Activated naive CD4-positive, alpha-beta T cell treated with anti-CD3 and anti-CD28 coated beads, Interleukin-2, amount 50 U/mL, for 72 hours (primary cell): ENCODE measurements around the gene ZNF398. TPM values are rescaled to one million over a fixed set of nuclear protein-coding genes. Genes with fewer than 3 reads are reported as not detected.
"Not testable (repeated sequence)": the region's sequence is repeated elsewhere in the genome, so short reads cannot be mapped to it uniquely, and the experiment has no call there.

ENCODE experiments used
- ATAC-seq, 2 donors: fragments of 150-1000 bp; cut with Tn5 transposase; 2 replicates each; pipeline ENCODE4 v1.10.0; 2021; ENCODE audit warnings: mild to moderate bottlenecking in 2 of 2, moderate library complexity in 2 of 2
- DNase-seq, 2 donors: peaks; one replicate each; pipeline ENCODE4 v3.0.0; 2021 to 2022; ENCODE audit warnings: low spot score in 2 of 2
- H3K27ac Mint-ChIP-seq, 2 donors: one replicate each; pipeline ENCODE4 v1.8.0; 2022; ENCODE audit warnings: mild to moderate bottlenecking in 2 of 2, mixed read lengths in 2 of 2
- H3K36me3 Mint-ChIP-seq, 2 donors: one replicate each; pipeline ENCODE4 v1.8.0; 2022; ENCODE audit warnings: mixed read lengths in 2 of 2
- H3K9me3 Mint-ChIP-seq, 2 donors: one replicate each; pipeline ENCODE4 v1.8.0; 2022; ENCODE audit warnings: mixed read lengths in 2 of 2
- total RNA-seq, 2 donors: library from RNA; stranded (reverse); gene quantifications; one replicate each; pipeline ENCODE4 v1.2.3, GENCODE V29; 2022

The ZNF398 gene
- total RNA-seq, 2 donors from 2014 or later: 6.6 to 8.7 TPM

- Mint-ChIP-seq H3K27ac (no peak overlapping the region), H3K9me3 (no peaks in the 10 kb centered on the region), H3K36me3 (peaks cover 0 to 6% of the 10 kb centered on the region in 2 donors)
- DNase-seq (no peak), ATAC-seq (no peak)
Observed at GRCh38 chr7:149140831-149141230, 6.4 kb upstream of the ZNF398 start.

GRCh38 chr7:149141893-149142292, 5.4 kb upstream of the ZNF398 start:
- no peak for ATAC-seq
- Mint-ChIP-seq H3K27ac (no peak overlapping the region), H3K9me3 (no peaks in the 10 kb centered on the region), H3K36me3 (peaks cover 2 to 7% of the 10 kb centered on the region in 2 donors)
- no peak for DNase-seq

GRCh38 chr7:149144436-149144922, 2.8 kb upstream of the ZNF398 start:
- not testable (repeated sequence) for H3K9me3 Mint-ChIP-seq, ATAC-seq, H3K27ac Mint-ChIP-seq, DNase-seq, H3K36me3 Mint-ChIP-seq

- H3K27ac Mint-ChIP-seq: peak overlapping the region in 1 of 2 donors; percentile 94
- no peaks in the 10 kb centered on the region for H3K9me3 Mint-ChIP-seq
- peaks cover 5 to 7% of the 10 kb centered on the region in 2 donors for H3K36me3 Mint-ChIP-seq
- ATAC-seq (no peak), DNase-seq (no peak)
Observed at GRCh38 chr7:149145031-149145845, 2.0 kb upstream of the ZNF398 start.

GRCh38 chr7:149147752-149148653, 750 bp downstream of the ZNF398 start:
- no peaks in the 10 kb centered on the region for H3K9me3 Mint-ChIP-seq
- peak overlapping the region; percentile 94 for H3K27ac Mint-ChIP-seq
- H3K36me3 Mint-ChIP-seq: peaks cover 5 to 7% of the 10 kb centered on the region in 2 donors
- ATAC-seq: peak; percentile 47 to 65
- peak; percentile 64 to 83 for DNase-seq

GRCh38 chr7:149150981-149151380, 3.7 kb downstream of the ZNF398 start:
- Mint-ChIP-seq H3K27ac (peak overlapping the region in 1 of 2 donors; percentile 9), H3K9me3 (no peaks in the 10 kb centered on the region), H3K36me3 (peaks cover 11 to 15% of the 10 kb centered on the region in 2 donors)
- ATAC-seq (no peak), DNase-seq (no peak)

- ATAC-seq: no peak
- no peaks in the 10 kb centered on the region for H3K9me3 Mint-ChIP-seq
- H3K36me3 Mint-ChIP-seq: peaks cover 10 to 31% of the 10 kb centered on the region in 2 donors
- H3K27ac Mint-ChIP-seq: peak overlapping the region in 1 of 2 donors; percentile 25
- no peak for DNase-seq
Observed at GRCh38 chr7:149153346-149153745, 6.1 kb downstream of the ZNF398 start.

GRCh38 chr7:149154056-149154455, 6.8 kb downstream of the ZNF398 start:
- DNase-seq (no peak), ATAC-seq (no peak)
- Mint-ChIP-seq H3K9me3 (no peaks in the 10 kb centered on the region), H3K27ac (peak overlapping the region; percentile 25 to 37), H3K36me3 (peaks cover 11 to 31% of the 10 kb centered on the region in 2 donors)

GRCh38 chr7:149156898-149157297, 9.6 kb downstream of the ZNF398 start:
- Mint-ChIP-seq H3K36me3 (peaks cover 11 to 31% of the 10 kb centered on the region in 2 donors), H3K9me3 (no peaks in the 10 kb centered on the region), H3K27ac (no peak overlapping the region)
- ATAC-seq (no peak), DNase-seq (no peak)

- Mint-ChIP-seq H3K27ac (peak overlapping the region; percentile 67 to 78), H3K9me3 (no peaks in the 10 kb centered on the region), H3K36me3 (peaks cover 5 to 13% of the 10 kb centered on the region in 2 donors)
- ATAC-seq (peak; percentile 62 to 73), DNase-seq (no peak)
Observed at GRCh38 chr7:149161241-149161848, 14.1 kb downstream of the ZNF398 start.

GRCh38 chr7:149166142-149166541, 18.9 kb downstream of the ZNF398 start:
- no peaks in the 10 kb centered on the region for H3K36me3 Mint-ChIP-seq
- no peak for DNase-seq
- no peaks in the 10 kb centered on the region for H3K9me3 Mint-ChIP-seq
- peak in 1 of 2 donors; percentile 43 for ATAC-seq
- peak overlapping the region in 1 of 2 donors; percentile 74 for H3K27ac Mint-ChIP-seq

GRCh38 chr7:149166630-149167352, 19.5 kb downstream of the ZNF398 start:
- DNase-seq (no peak), ATAC-seq (no peak)
- H3K9me3 Mint-ChIP-seq: no peaks in the 10 kb centered on the region
- H3K27ac Mint-ChIP-seq: peak overlapping the region in 1 of 2 donors; percentile 68
- no peaks in the 10 kb centered on the region for H3K36me3 Mint-ChIP-seq

GRCh38 chr7:149171892-149172533, 24.8 kb downstream of the ZNF398 start:
- H3K36me3 Mint-ChIP-seq: peaks cover 0 to 4% of the 10 kb centered on the region in 2 donors
- H3K27ac Mint-ChIP-seq: no peak overlapping the region
- DNase-seq: no peak
- no peak for ATAC-seq
- H3K9me3 Mint-ChIP-seq: no peaks in the 10 kb centered on the region

- ATAC-seq: no peak
- no peak for DNase-seq
- Mint-ChIP-seq H3K9me3 (no peaks in the 10 kb centered on the region), H3K27ac (no peak overlapping the region), H3K36me3 (peaks cover 0 to 9% of the 10 kb centered on the region in 2 donors)
Observed at GRCh38 chr7:149172534-149172920, 25.3 kb downstream of the ZNF398 start.

- Mint-ChIP-seq H3K27ac (no peak overlapping the region), H3K36me3 (peaks cover 15 to 19% of the 10 kb centered on the region in 2 donors), H3K9me3 (no peaks in the 10 kb centered on the region)
- ATAC-seq (no peak), DNase-seq (no peak)
Observed at GRCh38 chr7:149175150-149175549, 27.9 kb downstream of the ZNF398 start.

GRCh38 chr7:149179241-149179640, 32.0 kb downstream of the ZNF398 start:
- Mint-ChIP-seq H3K9me3 (no peaks in the 10 kb centered on the region), H3K36me3 (peaks cover 15 to 19% of the 10 kb centered on the region in 2 donors), H3K27ac (no peak overlapping the region)
- DNase-seq: no peak
- no peak for ATAC-seq
